GM08714 (cell line): Measurements from ENCODE around the gene SLC1A6.

ENCODE experiments used
- H3K4me3 ChIP-seq: fragments of 200-500 bp; sonication (Bioruptor generic); 2 replicates; pipeline ENCODE4 v1.5.1; 2014; ENCODE audit warnings: mild to moderate bottlenecking, low read length, inconsistent platforms
- ZNF274 ChIP-seq: IDR thresholded peaks from 2 replicates; pipeline ENCODE4 v1.6.1; 2012; ENCODE audit warnings: mild to moderate bottlenecking, low read depth, low read length

Gene SLC1A6

DNA sequence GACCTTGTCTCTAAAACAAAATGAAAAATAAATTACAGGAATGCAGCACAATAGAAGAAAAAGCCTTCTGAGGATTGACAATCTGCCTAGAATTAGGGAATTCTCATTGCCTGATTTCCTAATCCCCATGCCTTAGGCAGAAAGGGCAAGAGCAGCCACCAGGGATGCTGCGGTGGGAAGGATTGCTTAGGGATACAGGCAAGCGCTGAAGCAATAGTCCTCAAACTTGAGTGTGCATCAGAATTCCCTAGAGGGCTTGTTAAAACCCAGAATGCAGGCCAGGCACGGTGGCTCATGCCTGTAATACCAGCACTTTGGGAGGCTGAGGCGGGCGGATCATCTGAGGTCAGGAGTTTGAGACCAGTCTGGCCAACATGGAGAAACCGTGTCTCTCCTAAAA lies 39.4 kb downstream of the SLC1A6 start:
- no peak for TF ChIP-seq ZNF274
- H3K4me3 ChIP-seq: no peak overlapping the region

- TF ChIP-seq ZNF274: no peak
- no peak overlapping the region for H3K4me3 ChIP-seq
Observed at GRCh38 chr19:14933506-14933905, 46.2 kb downstream of the SLC1A6 start.

GRCh38 chr19:14916848-14917247 lies 62.8 kb downstream of the SLC1A6 start:
- H3K4me3 ChIP-seq: no peak overlapping the region
- no peak for TF ChIP-seq ZNF274

DNA sequence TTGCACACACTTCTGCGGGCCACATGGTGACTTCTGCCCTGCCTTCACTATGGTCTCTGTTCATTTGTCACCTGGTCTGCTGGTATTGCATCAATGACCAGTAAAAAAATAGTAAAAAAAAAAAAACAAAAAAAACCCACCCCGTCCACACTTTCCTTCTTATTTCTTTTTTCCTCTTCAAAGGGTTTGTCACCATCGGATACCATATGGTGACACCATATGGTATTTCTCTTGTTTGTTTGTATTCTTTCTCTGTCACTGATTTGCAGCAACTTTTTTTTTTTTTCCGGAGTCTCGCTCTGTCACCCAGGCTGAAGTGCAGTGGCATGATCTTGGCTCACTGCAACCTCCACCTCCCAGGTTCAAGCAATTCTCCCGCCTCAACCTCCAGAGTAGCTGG lies 64.5 kb downstream of the SLC1A6 start:
- no peak for TF ChIP-seq ZNF274
- H3K4me3 ChIP-seq: no peak overlapping the region

DNA sequence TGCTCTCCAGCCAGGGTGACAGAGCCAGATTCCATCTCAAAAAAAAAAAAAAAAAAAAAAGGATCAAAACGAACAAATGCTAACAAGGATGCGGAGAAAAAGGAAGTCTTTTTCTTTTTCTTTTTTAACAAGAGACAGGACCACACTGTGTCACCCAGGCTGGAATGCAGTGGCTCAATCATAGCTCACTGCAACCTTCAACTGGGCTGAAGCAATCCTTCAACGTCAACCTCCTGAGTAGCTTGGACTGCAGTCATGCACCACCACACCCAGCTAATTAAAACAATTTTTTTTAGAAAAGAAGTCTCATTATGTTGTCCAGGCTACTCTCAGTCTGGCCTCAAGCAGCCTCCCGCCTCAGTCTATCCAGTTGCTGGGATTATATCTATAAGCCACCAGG lies 73.0 kb downstream of the SLC1A6 start:
- H3K4me3 ChIP-seq: no peak overlapping the region
- no peak for TF ChIP-seq ZNF274

DNA sequence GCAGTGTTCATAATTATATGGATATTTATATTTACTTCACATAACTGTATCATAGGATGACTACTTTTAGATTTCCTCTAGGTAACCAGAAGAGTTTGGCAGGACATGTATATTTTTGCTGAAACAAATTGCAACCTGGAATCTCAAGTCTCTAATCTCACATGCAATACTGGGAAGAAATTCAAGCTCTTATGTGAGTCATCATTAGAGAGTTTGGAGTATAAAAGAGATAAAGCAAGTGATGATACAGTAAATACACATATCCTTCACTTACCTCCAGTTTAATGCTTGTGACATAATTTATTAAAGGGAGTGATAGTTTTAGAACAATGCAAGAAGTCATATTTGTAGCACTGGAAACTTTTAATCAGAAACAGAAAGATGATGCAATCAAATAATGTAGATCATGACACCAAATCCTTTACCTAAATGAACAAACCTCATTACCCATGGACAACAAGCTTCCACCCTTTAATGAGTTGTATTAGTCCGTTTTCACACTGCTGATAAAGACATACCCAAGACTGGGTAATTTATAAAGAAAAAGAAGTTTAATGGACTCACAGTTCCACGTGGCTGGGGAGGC lies 77.9 kb downstream of the SLC1A6 start:
- no peak for TF ChIP-seq ZNF274
- no peak overlapping the region for H3K4me3 ChIP-seq
